Pons (tissue), 1 donor: ENCODE measurements around the gene OXLD1.
"Not testable (repeated sequence)": the region's sequence is repeated elsewhere in the genome, so short reads cannot be mapped to it uniquely, and the experiment has no call there.

Experiments used
- DNase-seq: peaks from one replicate; pipeline ENCODE4 v3.0.0-alpha.2; 2016; ENCODE audit warnings: low spot score

Gene OXLD1

DNA sequence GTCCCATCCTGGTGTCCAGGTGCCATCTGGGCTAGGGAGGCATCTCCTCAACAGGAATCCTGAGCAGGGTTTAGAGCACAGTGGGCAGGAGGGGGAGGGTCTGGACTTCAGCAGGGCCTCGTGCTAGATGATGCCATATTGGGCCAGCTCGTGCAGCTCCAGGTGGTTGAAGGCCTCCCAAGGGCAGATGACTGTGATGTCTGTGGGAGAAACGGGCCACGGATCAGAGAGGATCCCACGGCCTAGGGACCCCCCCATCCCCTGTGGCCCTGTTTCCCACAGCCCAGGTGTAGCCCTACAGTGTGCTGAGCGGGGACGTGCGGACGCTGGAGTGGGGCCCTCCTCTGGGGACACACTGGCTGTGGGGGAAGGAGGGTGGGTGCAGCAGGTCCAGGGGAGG lies 15.5 kb downstream of the OXLD1 start:
- DNase-seq: no peak

DNA sequence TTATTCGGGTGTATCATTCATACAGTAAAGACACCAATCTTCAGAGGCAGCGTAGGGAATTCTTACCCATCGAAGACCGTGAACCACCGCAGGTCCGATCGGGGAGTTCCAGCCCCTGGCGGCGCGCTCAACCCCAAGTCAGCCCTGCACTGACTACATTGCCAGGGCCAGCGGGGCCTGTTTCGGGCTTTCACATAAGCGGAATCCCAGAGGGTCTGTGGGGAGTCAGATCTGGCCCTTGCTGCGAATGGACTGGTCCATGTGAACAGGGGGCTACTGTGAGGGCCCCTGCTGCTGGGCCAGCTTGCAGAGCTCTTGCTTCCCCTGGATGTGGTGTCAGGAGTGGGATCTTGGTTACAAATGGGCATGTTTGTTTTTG lies 17.7 kb downstream of the OXLD1 start:
- no peak for DNase-seq

DNA sequence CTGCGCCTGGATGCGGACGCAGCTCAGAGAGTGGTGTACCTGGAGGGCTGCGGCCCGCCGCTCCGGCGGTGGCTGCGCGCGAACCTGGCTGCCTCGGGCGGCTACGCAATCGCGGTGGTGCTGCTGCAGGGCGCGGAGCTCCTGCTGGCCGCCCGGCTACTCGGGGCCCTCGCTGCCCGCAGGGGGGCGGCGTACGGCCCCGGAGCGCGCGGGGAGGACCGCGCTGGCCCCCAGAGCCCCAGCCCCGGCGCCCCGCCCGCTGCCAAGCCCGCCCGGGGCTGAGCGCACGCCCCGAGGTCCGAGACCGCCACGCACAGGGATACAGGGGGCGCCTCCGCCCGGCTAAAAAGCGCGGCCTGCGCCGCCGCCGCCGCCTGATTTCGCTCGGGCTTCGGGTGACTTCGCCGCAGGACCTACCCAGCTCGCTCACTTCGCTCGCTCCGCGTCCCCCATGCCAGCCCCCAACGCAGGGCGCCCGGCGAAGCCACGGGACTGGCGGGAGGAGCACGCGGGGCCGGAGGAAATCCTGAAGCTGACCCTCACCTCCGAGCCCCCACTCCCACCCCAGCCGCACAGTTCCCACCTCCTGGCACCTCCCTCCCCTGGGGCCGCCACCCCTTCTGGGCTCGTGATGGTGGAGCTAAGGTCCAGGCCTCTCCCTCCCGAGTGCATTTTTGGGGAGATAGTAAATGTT lies 18.2 kb downstream of the OXLD1 start:
- DNase-seq: no peak

DNA sequence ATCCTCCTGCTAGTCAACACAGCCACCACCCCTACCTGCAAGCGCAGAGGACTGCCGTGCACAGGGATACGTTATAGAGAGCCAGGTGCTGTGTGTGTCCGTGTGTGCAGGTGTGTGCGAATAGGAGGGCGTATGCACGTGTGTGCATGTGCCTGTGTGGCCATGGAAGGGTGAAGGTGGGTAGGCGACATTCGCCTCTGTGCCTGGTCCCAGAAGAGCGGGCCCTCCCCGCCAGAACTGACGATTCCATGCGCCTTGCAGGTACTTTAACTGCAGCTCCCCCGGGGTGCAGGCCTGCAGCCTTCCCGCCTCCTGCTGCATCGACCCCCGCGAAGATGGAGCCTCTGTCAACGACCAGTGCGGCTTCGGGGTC lies 18.8 kb downstream of the OXLD1 start:
- no peak for DNase-seq

DNA sequence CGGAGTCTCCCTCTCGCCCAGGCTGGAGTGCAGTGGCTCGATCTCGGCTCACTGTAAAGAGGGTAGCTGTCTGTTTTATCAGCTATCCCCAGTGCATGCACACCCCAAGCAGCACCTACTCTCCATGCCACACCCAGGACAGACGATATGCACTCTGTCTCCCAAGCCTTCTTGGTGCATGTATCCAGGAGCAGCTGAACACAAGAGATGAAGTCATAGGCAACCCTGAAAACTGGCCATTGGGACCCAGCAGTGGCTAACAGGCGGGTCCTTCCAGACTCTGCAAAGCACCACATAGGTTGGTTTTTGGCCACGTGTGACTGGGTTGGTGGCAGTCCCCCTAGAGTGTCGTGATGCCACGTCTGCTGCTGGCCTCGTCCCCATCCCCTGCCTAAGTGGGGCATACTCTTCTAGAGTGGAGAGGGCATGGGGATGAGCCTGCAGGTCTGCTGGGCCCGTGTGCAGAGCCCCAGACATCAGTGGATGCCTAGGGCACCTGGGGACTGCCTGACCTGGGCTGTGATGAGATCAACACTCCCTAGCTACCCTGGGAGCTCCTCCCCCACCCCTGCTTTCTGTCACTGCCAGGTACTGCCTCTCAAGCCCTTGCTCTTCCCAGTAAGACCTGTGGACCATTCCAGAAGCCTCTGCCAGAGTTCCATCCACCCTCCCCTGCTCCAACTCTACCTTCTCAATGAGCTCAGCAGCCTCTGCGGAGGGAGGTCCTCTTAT lies 19.4 kb downstream of the OXLD1 start:
- DNase-seq: no peak

DNA sequence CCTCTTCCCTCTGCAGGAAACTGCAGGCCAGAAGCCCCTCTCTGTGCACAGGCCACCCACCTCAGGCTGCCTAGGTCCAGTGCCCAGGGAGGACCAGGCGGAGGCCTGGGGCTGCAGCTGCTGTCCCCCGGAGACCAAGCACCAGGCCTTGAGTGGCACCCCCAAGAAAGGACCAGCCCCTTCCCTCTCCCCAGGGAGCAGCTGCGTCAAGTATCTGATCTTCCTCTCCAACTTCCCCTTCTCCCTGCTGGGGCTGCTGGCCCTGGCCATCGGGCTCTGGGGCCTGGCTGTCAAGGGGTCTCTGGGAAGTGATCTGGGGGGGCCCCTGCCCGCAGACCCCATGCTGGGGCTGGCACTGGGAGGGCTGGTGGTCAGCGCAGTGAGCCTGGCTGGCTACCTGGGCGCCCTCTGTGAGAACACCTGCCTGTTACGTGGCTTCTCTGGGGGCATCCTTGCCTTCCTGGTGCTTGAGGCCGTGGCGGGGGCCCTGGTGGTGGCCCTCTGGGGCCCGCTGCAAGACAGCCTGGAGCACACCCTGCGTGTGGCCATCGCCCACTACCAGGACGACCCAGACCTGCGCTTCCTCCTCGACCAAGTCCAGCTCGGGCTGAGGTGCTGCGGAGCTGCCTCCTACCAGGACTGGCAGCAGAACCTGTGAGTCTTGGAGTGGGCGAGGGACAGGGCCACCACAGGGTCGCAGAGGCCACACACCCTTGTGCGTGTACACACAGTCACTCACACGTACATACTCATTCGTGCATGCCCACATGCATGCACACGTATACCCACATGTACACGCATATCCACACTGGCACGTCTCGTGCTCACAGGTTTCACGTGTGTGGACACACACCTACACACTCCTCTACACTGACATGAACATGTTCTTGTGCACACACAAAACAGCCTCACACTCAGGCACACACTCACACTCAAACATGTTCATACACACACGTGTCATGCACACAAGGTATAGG lies 21.1 kb downstream of the OXLD1 start:
- no peak for DNase-seq

DNA sequence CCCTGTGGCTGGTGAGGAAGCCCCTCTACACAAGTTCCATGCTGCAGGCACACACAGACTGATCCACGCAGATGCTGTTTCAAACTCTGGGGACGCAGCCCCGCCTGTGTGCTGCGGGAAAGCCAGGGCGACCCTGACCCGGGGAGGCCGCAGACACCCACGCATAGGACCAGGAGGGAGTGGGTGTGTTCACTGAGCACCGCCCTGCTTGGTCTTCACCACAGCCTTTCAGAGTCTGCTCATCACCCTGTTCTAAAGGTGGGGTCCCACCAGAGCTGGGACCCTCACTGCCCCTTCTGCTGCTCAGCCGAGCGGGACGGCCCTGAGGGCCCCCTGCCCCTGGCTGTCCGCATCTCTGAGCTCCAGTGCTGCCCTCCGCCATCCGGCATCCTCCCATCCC lies 21.9 kb downstream of the OXLD1 start:
- no peak for DNase-seq

DNA sequence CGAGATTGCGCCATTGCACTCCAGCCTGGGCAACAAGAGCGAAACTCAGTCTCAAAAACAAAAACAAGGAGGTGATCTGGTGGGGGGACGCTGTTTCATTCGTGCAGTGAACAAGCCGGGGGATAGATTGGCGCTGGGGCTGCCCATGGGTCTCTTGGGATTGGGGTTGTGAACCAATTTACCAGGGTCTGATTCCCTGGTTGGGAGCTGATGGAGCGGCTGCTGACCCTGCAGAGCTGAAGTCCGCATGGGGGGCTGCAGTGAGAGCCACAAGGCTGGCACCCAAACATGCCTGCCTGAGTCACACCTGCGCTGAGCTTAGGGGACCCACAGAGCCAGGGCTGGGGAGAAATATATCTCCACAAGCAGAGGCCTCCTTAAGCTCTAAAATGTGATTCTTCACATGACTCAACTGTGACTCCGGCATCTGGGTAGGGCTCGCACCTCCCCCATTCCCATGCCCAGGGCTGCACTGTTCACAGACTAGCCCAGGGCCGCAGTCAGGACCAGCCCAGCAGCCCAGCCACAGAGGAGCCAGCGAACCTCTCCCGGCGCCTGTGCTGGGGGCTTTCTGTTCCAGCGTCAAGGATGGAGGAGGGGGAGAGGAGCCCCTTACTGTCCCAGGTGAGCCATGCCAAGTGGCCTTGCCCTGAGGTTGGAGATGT lies 24.4 kb downstream of the OXLD1 start:
- DNase-seq: no peak

DNA sequence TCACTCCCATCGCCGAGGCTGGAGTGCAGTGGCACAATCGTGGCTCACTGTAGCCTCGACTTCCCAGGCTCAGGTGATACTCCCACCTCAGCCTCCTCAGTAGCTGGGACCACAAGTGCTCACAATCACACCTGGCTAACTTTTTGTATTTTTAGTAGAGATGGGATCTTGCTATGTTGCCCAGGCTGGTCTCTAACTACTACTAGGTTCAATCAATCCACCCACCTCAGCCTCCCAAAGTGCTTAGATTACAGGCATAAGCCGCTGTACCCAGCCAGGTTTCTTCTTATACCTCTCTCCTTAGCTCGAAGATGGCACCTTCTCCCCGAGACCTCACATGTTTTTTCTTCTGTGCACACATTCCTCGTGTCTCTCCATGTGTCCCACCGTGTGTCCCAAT lies 26.4 kb downstream of the OXLD1 start:
- DNase-seq: no peak

DNA sequence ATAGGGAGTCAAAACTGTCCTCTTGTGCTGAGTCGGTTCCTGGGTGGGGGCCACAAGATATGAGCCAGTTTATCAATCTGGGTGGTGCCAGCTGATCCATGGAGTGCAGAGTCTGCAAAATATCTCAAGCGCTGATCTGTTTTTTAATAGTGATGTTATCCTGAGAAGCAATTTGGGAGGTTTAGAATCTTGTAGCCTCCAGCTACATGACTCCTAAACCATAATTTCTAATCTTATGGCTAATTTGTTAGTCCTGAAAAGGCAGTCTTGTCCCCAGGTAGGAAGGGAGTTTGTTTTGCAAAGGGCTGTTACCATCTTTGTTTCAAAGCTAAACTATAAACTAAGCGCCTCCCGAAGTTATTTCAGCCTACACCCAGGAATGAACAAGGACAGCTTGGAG lies 27.7 kb downstream of the OXLD1 start:
- no peak for DNase-seq

DNA sequence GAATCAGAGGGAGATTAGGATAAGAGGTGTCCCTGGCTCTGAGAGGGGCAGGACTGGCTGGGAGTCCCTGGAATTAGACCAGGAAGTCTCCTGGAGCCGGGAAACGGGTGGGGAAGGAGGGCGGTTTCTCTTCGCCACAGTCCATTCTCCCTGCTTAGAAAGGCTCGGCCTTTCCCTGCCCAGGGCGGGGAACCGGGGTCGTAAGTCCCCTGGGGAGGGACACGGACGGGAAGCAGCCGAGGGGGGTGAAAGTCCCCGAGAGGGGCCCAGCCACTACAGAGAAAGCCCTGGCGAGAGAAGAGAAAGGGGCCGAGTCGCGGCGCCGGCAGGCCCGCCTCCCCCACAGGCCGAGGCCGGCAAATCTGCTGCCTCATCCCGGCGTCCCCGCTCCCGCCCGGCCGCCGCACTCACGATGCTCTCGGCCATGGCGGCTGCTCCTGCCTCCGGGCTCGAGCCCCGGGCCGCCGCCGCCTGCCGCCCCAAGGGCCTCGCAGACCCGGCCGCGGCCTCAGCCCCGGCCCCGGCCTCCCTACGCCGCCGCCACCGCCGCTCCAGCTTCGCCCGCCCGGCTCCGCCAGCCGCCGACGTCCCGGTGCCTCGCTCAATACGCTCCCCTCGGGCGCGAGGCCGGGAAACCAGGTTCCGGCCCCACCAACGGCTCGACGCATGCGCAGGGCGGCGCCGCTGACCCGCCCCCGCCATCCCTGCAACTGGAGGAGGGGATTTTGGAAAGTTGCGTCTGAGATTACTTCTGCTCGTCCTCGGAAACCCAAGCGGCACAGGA lies 29.7 kb downstream of the OXLD1 start, which contains the start of the genes NPLOC4 and TSPAN10:
NPLOC4 (minus strand) TSS at position 608 of the 784 bp plus-strand sequence; CDS start at position 426, 182 bp downstream.
TSPAN10 (plus strand) TSS at position 692 of the 784 bp plus-strand sequence. CDS start 5,217 bp downstream, outside the sequence.
- DNase-seq: peak; percentile 64

DNA sequence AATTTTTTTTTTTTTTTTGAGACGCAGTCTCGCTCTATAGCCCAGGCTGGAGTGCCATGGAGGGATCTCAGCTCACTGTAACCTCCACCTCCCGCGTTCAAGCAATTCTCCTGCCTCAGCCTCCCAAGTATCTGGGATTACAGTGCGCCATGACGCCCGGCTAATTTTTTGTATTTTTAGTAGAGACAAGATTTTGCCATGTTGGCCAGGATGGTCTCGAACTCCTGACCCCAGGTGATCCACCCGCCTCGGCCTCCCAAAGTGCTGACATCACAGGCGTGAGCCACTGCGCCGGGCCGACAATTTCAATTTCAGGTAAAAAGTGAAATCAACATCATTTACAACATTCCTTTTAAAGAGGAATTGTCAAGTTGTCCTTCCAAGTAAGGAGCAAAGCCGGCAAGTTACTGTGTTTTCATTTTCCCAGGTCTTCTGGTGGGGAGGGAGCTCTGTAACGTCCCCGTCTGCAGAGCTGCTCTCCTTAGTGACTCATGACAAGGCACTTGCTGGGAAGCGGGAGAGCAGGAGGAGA lies 30.4 kb downstream of the OXLD1 start:
- peak; percentile 25 for DNase-seq

DNA sequence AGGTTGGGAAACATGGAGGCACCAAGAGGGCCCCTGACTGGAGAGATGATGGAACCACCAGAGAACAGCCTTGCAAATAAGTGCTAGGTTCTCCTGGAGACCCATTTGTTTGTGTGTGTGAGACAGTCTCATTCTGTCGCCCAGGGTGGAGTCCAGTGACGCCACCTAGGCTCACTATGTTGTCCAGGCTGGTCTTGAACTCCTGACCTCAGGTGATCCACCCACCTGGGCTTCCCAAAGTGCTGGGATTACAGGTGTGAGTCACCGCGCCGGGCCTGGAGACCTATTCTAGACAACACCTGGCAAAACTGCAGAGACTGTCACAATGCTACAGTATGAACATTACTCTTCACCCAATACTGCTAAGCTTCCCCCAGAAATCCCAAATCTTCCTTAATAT lies 31.0 kb downstream of the OXLD1 start:
- no peak for DNase-seq

DNA sequence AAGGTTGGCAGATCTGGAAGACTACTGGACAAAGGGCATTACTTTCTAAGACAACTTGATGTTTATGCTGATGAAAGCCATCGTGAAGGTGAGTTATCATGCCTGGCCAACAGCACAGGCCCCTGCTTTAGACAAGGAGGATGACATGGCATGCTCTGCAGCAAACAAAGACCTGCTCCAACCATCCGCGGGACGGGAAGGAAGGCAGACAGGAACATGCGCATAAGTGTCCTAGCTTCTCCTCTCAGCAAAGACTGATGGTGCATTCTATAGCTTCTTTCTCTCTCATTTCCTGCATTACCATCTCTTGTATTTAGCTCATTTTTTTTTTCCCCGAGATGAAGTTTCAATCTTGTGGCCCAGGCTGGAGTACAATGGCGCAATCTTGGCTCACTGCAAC lies 34.9 kb downstream of the OXLD1 start:
- no peak for DNase-seq

DNA sequence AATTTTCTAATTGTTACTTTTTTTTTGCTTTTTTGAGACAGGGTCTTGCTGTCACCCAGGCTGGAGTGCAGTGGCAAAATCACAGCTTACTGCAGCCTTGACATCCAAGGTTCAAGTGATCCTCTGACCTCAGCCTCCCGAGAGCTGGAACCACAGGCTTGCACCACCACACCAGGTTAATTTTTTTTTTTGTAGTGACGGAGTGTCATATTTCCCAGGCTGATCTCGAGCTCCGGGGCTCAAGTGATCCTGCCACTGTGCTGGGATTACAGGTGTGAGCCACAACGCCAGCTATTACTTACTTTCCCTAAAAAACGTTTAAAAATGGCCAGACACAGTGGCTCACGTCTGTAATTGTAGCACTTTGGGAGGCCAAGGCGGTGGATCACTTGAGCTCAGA lies 36.1 kb downstream of the OXLD1 start:
- DNase-seq: no peak

DNA sequence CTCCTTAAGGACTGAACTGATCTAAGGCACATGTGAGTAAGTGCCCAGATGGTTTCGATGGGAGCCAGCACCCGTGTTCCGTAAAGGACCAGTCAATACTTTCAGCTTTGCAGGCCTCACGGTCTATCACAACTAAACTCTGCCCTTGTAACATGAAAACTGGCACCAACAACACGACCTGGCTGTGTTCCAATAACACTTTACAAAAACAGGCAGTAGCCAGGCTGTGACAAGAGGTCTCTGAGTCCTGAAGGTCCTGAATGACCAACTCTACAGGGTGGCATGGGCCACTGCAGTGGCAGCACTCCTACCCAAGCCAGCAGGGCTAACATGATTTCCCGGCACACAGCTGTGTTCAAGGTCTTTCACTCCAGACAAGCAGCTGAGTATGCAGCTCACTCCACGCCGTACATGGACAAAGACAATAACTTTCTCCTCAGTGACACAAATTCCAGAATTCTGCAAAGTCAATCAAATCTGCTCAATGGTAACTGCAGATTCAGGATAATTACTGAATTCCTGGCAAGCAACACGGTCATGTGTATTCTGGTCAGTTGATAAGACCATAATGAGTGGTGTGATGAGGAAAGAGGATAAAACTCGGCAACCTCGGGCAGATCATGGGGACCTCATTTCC lies 44.8 kb downstream of the OXLD1 start:
- peak; percentile 29 for DNase-seq

DNA sequence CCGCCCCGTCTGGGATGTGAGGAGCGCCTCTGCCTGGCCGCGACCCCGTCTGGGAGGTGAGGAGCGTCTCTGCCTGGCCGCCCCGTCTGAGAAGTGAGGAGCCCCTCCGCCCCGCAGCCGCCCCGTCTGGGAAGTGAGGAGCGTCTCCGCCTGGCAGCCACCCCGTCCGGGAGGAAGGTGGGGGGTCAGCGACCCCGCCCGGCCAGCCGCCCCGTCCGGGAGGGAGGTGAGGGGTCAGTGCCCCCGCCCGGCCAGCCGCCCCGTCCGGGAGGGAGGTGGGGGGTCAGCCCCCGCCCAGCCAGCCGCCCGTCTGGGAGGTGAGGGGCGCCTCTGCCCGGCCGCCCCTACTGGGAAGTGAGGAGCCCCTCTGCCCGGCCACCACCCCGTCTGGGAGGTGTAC lies 48.1 kb downstream of the OXLD1 start:
- not testable (repeated sequence) for DNase-seq

DNA sequence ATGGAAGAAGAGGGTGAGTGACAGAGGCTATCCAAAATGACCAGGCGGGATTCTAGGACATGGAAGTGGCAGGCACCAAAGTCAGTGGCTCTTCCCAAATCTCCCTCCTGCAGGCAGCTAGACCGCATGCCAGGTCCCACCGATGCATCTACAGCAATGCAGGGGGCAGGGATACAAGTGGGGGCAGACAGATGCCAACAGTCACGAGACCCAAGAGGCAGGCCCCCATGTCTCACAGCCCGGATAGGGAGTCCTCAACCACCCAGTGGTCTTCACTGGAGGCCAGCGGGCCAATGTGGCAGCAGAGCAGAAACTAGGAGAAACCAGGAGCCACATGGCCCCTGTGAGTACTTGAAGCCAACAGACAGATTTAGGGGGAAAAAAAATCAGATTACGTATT lies 49.5 kb downstream of the OXLD1 start:
- no peak for DNase-seq

DNA sequence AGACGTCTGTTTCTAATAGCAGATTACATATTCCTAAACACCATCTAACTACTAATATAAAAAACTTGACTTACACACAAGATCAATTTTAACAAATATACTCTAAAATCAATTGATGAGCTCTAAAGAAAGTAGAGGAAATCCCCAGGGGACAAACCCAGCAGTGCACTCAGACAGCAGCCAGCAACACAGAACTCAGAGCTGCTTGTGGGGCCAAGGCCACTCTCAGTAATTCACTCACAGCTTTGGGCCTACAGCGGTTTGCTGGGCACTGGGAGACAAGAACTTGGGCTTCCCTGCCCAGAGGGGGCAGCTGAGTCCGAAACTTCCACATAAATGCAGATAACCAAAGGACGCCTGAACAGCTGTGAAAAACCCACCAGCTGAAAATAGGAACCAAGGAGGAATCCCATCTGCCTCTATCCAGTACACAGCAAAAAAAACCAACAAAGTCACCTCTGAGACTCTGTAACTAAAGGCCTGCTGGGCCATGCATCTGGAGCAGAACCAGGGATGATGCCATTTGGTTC lies 50.9 kb downstream of the OXLD1 start:
- no peak for DNase-seq
